Midbrain (tissue), 1 donor: ENCODE measurements around the gene JAG1.

Source experiments
- DNase-seq: peaks from one replicate; lab custom pipeline; 2025; lab: John Stamatoyannopoulos, UW

JAG1 gene

GRCh38 chr20:10699489-10699888, 25.7 kb upstream of the JAG1 start:
- no peak for DNase-seq

- no peak for DNase-seq
Observed at GRCh38 chr20:10696650-10697049, 22.9 kb upstream of the JAG1 start.

- no peak for DNase-seq
Observed at GRCh38 chr20:10689385-10689784, 15.6 kb upstream of the JAG1 start.

DNA sequence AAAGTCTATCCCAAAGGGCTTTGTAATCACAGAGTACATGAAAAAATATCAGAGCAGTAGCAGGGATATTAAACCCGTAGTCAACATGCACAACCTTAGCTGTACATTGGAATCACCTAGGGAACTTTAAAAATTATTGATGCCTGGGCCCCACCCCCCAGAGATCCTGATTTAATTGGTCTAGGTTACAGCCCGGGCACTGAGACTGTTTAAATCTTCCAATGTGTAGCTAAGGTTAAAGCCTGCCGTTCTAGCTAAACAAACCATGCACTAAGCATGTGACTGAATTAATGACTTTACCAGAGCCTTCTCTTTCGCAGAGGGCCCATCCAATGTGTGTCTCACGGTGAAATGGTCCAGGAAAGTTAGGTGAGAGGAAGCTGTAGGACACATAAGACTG, 14.1 kb upstream of the JAG1 start:
- no peak for DNase-seq

GRCh38 chr20:10686356-10687133, 12.7 kb upstream of the JAG1 start:
- no peak for DNase-seq

DNA sequence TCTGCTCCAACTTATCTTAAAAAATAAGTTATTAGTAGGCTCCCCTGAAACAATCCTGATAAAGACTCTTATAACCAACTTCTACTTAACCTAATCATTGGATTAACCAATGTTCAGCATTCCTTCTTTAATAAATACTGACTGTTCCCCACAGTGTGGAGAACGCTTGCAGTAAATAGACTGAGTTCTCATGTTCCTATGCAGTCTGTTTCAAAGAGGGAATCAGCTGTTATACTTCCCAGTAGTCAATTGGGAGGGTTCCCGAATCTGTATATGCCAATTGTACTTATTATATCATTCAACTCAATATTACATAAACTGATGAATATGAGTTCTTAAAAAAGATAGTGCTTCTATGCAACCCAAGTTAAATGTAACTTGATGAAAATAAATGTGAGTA, 9.7 kb upstream of the JAG1 start:
- DNase-seq = no peak

- no peak for DNase-seq
Observed at GRCh38 chr20:10682939-10683338, 9.1 kb upstream of the JAG1 start.

GRCh38 chr20:10681494-10681893, 7.7 kb upstream of the JAG1 start:
- no peak for DNase-seq

- no peak for DNase-seq
Observed at GRCh38 chr20:10680571-10680970, 6.8 kb upstream of the JAG1 start.

GRCh38 chr20:10679269-10679668, 5.5 kb upstream of the JAG1 start:
- no peak for DNase-seq

DNA sequence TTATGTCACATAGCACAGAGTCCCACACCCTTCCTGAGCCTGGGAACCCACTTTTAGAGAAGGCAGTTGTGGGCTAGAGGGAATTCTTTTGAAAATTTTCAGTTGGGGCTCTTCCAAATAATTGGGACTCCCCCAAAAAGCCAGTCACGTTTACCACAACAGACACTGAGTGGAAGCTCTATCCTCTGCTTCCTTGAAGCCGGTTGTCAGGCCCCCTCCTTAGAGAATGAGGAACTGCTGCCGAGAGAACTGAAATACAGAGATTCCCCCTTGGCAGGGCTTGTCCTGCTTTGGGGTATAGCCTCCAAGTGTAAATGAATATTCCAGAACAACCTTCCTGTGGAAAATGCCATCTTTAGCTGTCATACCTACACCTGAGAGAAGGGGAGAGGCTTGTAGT, 2.7 kb upstream of the JAG1 start:
- no peak for DNase-seq

DNA sequence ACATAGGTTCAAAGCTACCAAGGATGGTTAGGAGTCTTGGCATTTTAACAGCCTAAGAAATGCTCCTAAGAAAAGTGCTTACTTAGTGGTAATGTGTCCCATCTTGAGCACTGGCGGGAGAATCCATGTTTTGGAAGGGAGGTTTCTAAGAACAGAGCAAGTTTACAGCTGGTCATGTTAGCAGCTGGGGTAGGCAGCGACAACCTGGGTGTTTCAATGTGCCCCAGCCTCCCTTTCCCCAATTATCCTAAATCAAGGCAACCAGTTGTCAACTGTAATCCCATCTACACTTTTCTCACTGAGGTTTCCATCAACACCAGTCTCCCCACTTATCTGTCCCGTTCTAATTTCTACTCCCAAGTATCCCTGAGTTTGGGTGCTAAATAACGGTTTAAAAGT, 1.6 kb upstream of the JAG1 start:
- DNase-seq = no peak

- DNase-seq = peak; percentile 37
Observed at GRCh38 chr20:10674684-10675449, 1.1 kb upstream of the JAG1 start.

DNA sequence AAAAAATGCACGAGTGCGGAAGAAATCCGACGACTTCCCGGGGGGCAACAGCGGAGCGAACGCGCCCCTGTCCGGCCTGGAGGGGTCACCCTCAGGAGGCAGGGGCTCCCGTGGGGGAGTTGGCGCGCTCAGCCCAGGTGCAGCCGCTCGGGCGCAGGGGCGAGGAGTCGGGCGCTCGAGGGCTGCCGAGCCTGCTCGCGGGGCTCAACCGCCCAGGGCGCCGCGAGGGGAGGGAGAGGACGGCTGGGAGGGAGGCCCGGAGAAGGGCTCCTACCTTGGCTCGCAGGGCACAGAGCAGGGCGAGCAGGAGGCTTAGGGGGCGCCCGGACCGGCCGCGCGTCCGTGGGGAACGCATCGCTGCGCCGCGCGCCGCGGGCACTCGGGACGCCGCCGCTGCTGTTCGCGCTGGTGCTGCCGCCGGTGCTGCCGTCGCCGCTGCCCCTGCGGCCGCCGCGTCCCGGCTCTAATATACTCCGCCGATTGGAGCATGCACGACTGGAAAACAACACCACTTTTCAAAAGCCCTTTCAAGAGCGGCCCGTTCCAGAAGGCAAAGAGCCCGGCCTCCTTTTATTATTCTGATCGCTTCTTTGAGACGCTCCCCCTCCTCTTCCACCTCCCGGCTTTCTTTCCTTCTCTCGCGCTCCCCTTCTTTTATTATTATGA, 490 bp downstream of the JAG1 start:
- DNase-seq = peak; percentile 79

DNA sequence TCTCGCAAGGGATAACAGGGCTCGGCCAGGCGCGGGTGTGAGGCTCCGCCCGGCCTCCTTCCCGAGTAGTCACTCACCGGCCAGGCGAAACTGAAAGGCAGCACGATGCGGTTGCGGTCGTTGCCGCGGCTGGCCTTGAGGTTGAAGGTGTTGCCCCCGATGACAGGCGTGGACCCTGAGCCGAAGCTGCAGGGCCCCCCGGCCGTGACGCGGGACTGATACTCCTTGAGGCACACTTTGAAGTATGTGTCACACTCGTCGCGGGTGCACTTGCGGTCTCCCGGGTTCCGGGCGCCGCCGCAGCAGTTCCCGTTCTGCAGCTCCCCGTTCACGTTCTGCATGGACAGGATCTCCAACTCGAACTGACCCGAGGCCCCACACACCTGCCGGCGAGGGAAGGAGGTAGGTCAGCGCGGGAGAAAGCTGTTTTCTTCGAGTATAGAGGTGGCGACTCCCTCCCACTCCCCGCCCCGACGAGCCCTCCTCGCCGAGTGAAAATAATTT, 1.1 kb downstream of the JAG1 start:
- DNase-seq = peak; percentile 30

DNA sequence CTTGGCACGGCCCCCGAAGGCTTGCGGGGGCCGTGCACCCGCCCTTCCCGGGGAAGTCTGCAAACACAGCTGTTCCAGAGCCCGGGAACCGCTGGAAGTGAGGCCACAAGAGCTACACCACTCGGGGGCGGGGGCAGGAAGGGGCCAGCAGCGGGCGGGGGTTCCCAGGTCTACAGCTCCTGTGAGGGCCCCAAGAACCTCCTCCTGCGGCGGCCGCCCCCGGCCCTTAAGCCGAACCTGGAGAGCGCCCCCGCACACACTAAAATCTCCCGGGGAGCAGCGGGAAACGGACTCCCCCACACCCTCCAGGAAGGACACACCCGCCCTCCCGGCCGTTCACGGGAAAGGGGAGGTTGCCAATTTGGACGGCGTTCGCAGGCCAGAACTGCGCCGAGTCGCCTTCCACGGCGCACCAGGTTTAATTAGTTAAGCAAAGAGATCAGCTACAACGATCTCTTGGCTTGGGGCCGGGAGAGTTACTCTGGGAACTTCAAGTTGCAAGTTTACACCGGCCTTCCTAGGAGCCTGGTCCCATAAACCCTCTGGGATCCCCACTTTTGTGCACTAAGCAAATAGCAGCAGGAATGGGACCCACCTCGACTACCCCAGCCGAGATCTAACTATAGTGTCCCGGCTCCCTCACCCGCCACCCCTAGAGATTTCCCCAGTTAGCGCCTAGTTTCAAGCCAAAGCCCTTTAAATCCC, 1.7 kb downstream of the JAG1 start:
- no peak for DNase-seq

DNA sequence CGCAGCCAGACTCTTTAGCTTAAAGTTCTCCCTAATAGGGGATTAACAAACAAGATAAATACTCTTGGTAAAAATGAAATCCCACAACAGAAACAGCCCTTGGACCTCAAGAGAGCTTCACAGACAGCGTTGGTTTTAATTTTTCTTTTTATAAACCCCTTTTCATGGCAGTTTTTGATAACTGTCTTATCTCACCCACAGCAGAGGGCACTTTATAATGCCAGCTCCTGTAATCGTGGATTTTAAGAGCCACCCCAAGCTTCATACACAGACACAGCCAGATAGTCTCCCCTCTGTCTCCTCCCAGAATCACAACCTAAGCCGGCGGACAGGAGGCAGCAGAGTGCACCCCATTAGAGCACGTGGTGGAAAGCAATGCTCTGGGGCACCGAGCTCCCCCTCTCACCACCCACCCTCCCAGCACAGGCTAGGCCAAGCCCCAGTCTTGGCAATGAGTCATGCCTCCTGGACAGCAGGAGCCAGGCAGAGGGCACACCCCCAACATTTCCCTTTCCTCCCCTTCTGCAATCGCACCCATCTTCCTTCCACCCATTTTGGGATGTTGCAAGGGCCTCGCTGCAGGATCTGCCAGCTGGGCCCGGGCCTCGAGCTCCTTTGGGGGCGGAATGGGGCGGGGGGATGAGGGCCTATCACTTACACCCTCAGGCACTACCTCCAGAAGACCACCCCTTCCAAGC, 2.4 kb downstream of the JAG1 start:
- DNase-seq = peak; percentile 54

GRCh38 chr20:10670501-10671220, 3.1 kb downstream of the JAG1 start:
- no peak for DNase-seq

GRCh38 chr20:10669843-10670446, 3.9 kb downstream of the JAG1 start:
- no peak for DNase-seq

- no peak for DNase-seq
Observed at GRCh38 chr20:10668677-10669368, 5.0 kb downstream of the JAG1 start.
